MCF 10A (cell line): ENCODE measurements around the gene NDUFA5. TPM values are rescaled to one million over a fixed set of nuclear protein-coding genes. Genes with fewer than 3 reads are reported as not detected.
A peak's percentile ranks its signal among the peaks of the same experiment; 100 is the strongest.

Source experiments
- BruUV-seq: library from RNA; stranded (reverse); fragments of 400-500 nt; replicated peaks from 2 replicates; lab custom pipeline; 2021; lab: Mats Ljungman, UMichigan
- CTCF ChIA-PET: fragments of 300-600 bp; sonication (Branson Sonifier 250); formaldehyde crosslinking; extraction: SDS; loops from one replicate; lab custom pipeline; 2021; ENCODE audit warnings: antibody characterized with exemption, inconsistent platforms; lab: Yijun Ruan, JAX
- POLR2A ChIA-PET: fragments of 300-600, 350-650 bp; sonication (Branson Sonifier 250); formaldehyde crosslinking; extraction: SDS; loops from one replicate; lab custom pipeline; 2020; ENCODE audit warnings: antibody characterized with exemption, inconsistent platforms; lab: Yijun Ruan, JAX
- DNase-seq: peaks from one replicate; pipeline ENCODE4 v3.0.0-alpha.2; 2018; ENCODE audit not compliant: unreplicated experiment
- H3K27ac Mint-ChIP-seq: one replicate; pipeline ENCODE4 v1.8.0; 2022; ENCODE audit warnings: mild to moderate bottlenecking, low read depth, mixed read lengths; ENCODE audit not compliant: unreplicated experiment
- H3K27me3 Mint-ChIP-seq: one replicate; pipeline ENCODE4 v1.8.0; 2022; ENCODE audit warnings: mixed read lengths; ENCODE audit not compliant: insufficient read depth, unreplicated experiment
- H3K36me3 Mint-ChIP-seq: one replicate; pipeline ENCODE4 v1.8.0; 2022; ENCODE audit warnings: mild to moderate bottlenecking, moderate library complexity, mixed read lengths; ENCODE audit not compliant: insufficient read depth, unreplicated experiment
- H3K4me1 Mint-ChIP-seq: one replicate; pipeline ENCODE4 v1.8.0; 2022; ENCODE audit warnings: mixed read lengths; ENCODE audit not compliant: insufficient read depth, unreplicated experiment
- H3K4me3 Mint-ChIP-seq: one replicate; pipeline ENCODE4 v1.8.0; 2022; ENCODE audit warnings: mild to moderate bottlenecking, moderate library complexity, mixed read lengths; ENCODE audit not compliant: unreplicated experiment
- H3K9me3 Mint-ChIP-seq: one replicate; pipeline ENCODE4 v1.8.0; 2022; ENCODE audit warnings: mixed read lengths; ENCODE audit not compliant: unreplicated experiment
- CTCF ChIP-seq: fragments of 200-600 bp; IDR thresholded peaks from one replicate; pipeline ENCODE4 v1.8.0; 2022; ENCODE audit warnings: antibody characterized with exemption, mild to moderate bottlenecking; ENCODE audit not compliant: unreplicated experiment
- intact Hi-C: fragments of 100-400 bp; cut with micrococcal nuclease; formaldehyde crosslinking; loops from 2 replicates; pipeline ENCODE4 v1.14.1; 2022
- total RNA-seq: library from RNA; stranded (reverse); gene quantifications from 2 replicates; pipeline ENCODE4 v1.2.3, GENCODE V29; 2022

NDUFA5 gene
- total RNA-seq, 1 experiment from 2014 or later, result 71.9 TPM

GRCh38 chr7:123498601-123499000, 59.0 kb downstream of the NDUFA5 start:
- intact Hi-C loops, result loop anchor here (10.0 kb wide), 1 partner anchor 186 kb away; no protein-coding TSS in a partner anchor
- no peak for TF ChIP-seq CTCF
- Mint-ChIP-seq H3K4me1 (no peaks in the 10 kb centered on the region), H3K27ac (no peak overlapping the region), H3K4me3 (no peak overlapping the region), H3K9me3 (no peaks in the 10 kb centered on the region), H3K27me3 (no peaks in the 10 kb centered on the region), H3K36me3 (no peaks in the 10 kb centered on the region)
- no TSS peak for BruUV-seq
- CTCF ChIA-PET, result interaction anchor here (1.0 to 1.2 kb wide), 2 partner anchors 10 to 203 kb away, joined by 3 to 5 read pairs; no protein-coding TSS in a partner anchor
- POLR2A ChIA-PET, result no interaction called here
- DNase-seq, result no peak

- Mint-ChIP-seq H3K4me3 (no peak overlapping the region), H3K9me3 (no peaks in the 10 kb centered on the region), H3K4me1 (no peaks in the 10 kb centered on the region), H3K36me3 (no peaks in the 10 kb centered on the region), H3K27me3 (no peaks in the 10 kb centered on the region), H3K27ac (no peak overlapping the region)
- intact Hi-C loops, result loop anchor here (10.0 kb wide), 1 partner anchor 187 kb away; no protein-coding TSS in a partner anchor
- TF ChIP-seq CTCF, result no peak
- ChIA-PET POLR2A (no interaction called here), CTCF (no interaction called here)
- DNase-seq, result no peak
- BruUV-seq, result no TSS peak
Observed at GRCh38 chr7:123498031-123498430, 59.6 kb downstream of the NDUFA5 start.

GRCh38 chr7:123494193-123494796, 63.3 kb downstream of the NDUFA5 start:
- Mint-ChIP-seq H3K27ac (no peak overlapping the region), H3K36me3 (no peaks in the 10 kb centered on the region), H3K4me3 (no peak overlapping the region), H3K9me3 (no peaks in the 10 kb centered on the region), H3K27me3 (no peaks in the 10 kb centered on the region), H3K4me1 (no peaks in the 10 kb centered on the region)
- peak; percentile 60 for TF ChIP-seq CTCF
- POLR2A ChIA-PET, result interaction anchor here (0.6 to 1.9 kb wide), 9 partner anchors 9 to 80 kb away, joined by 3 to 7 read pairs (median 3); partner anchors contain the start of genes IQUB and NDUFA5
- CTCF ChIA-PET, result interaction anchor here (0.6 to 3.3 kb wide), 24 partner anchors 11 to 598 kb away, joined by 3 to 41 read pairs (median 5); partner anchors contain the start of genes IQUB and NDUFA5
- peak; percentile 67 for DNase-seq
- no TSS peak for BruUV-seq
- intact Hi-C loops, result loop anchor here (1.0 to 10.0 kb wide), 3 partner anchors 44 to 378 kb away; no protein-coding TSS in a partner anchor

- Mint-ChIP-seq H3K4me1 (no peaks in the 10 kb centered on the region), H3K27ac (no peak overlapping the region), H3K27me3 (no peaks in the 10 kb centered on the region), H3K36me3 (no peaks in the 10 kb centered on the region), H3K9me3 (no peaks in the 10 kb centered on the region), H3K4me3 (no peak overlapping the region)
- intact Hi-C loops, result loop anchor here (10.0 kb wide), 1 partner anchor 192 kb away; no protein-coding TSS in a partner anchor
- no peak for TF ChIP-seq CTCF
- POLR2A ChIA-PET, result no interaction called here
- no peak for DNase-seq
- BruUV-seq, result no TSS peak
- CTCF ChIA-PET, result interaction anchor here (0.5 to 1.6 kb wide), 18 partner anchors 9 to 401 kb away, joined by 3 to 10 read pairs (median 3); partner anchors contain the start of gene IQUB
Observed at GRCh38 chr7:123492485-123492884, 65.1 kb downstream of the NDUFA5 start.
